ENCODE results near the gene NCR3LG1.

The NCR3LG1 gene

GRCh38 chr11:17375547-17375946 is 23.9 kb downstream of the NCR3LG1 start:
- DNase-seq: no peak

- no peak for DNase-seq
These were observed 24.9 kb downstream of the NCR3LG1 start for GRCh38 chr11:17376493-17376892.

- DNase-seq: no peak
These were observed 27.1 kb downstream of the NCR3LG1 start for GRCh38 chr11:17378655-17379054.

GRCh38 chr11:17379383-17380180 is 28.0 kb downstream of the NCR3LG1 start:
- no peak for DNase-seq

- no peak for DNase-seq
These were observed 29.6 kb downstream of the NCR3LG1 start for GRCh38 chr11:17381156-17381555.

GRCh38 chr11:17382046-17382728 is 30.6 kb downstream of the NCR3LG1 start:
- no peak for DNase-seq

GRCh38 chr11:17383461-17383860 is 31.9 kb downstream of the NCR3LG1 start:
- DNase-seq: no peak

- DNase-seq: peak; percentile 79 to 83
These were observed 32.5 kb downstream of the NCR3LG1 start for GRCh38 chr11:17384002-17384511.

GRCh38 chr11:17385492-17385891 is 33.9 kb downstream of the NCR3LG1 start:
- no peak for DNase-seq

GRCh38 chr11:17385926-17386325 is 34.3 kb downstream of the NCR3LG1 start:
- no peak for DNase-seq

- peak; percentile 55 to 60 for DNase-seq
These were observed 34.9 kb downstream of the NCR3LG1 start for GRCh38 chr11:17386331-17387084.

- no peak for DNase-seq
These were observed 35.7 kb downstream of the NCR3LG1 start for GRCh38 chr11:17387254-17387653.

GRCh38 chr11:17387811-17388210 is 36.2 kb downstream of the NCR3LG1 start:
- DNase-seq: no peak

- DNase-seq: no peak
These were observed 37.1 kb downstream of the NCR3LG1 start, which contains the start of gene KCNJ11 for GRCh38 chr11:17388609-17389210. TSS of gene KCNJ11 (minus strand) at chr11:17388659. CDS start at chr11:17388091, 568 bp downstream.

GRCh38 chr11:17389211-17389956 is 37.8 kb downstream of the NCR3LG1 start:
- peak; percentile 76 for DNase-seq

GRCh38 chr11:17389957-17390649 is 38.5 kb downstream of the NCR3LG1 start:
- no peak for DNase-seq

- DNase-seq: no peak
These were observed 40.1 kb downstream of the NCR3LG1 start for GRCh38 chr11:17391493-17392355.

GRCh38 chr11:17392872-17393271 is 41.3 kb downstream of the NCR3LG1 start:
- DNase-seq: no peak

GRCh38 chr11:17393472-17393871 is 41.9 kb downstream of the NCR3LG1 start:
- DNase-seq: no peak

GRCh38 chr11:17394743-17395390 is 43.3 kb downstream of the NCR3LG1 start:
- no peak for DNase-seq
